ENCODE data around the gene CARS1. TPM values are rescaled to one million over a fixed set of nuclear protein-coding genes. Genes with fewer than 3 reads are reported as not detected.

The CARS1 gene
- polyA plus RNA-seq, 1 of the 3 experiments (the other 2 are of a cell fraction), result 52.1 TPM

GRCh38 chr11:3003396-3004231 is 53.6 kb downstream of the CARS1 start:
- Histone ChIP-seq H3K9ac (no peak overlapping the region), H3K4me3 (ENCODE audit: low read depth in 2 of 2, low read length in 1 of 2) (no peak overlapping the region), H3K4me2 (no peak overlapping the region), H3K9me2 (no peaks in the 10 kb centered on the region), H3K79me2 (ENCODE audit: insufficient read depth) (no peaks in the 10 kb centered on the region), H3F3A (replicated peaks; ENCODE audit: insufficient read depth) (peaks cover 4% of the 10 kb centered on the region), H2AFZ (ENCODE audit: low read depth) (no peak overlapping the region), H3K9me3 (no peaks in the 10 kb centered on the region), H3K36me3 (replicated peaks in 1 of 2; ENCODE audit: control insufficient read depth in 1 of 2, insufficient read depth in 2 of 2, low read length in 1 of 2) (peaks cover 13 to 68% of the 10 kb centered on the region in 2 experiments), H4K20me1 (ENCODE audit: insufficient read depth) (no peaks in the 10 kb centered on the region), H3K27me3 (ENCODE audit: insufficient read depth) (no peaks in the 10 kb centered on the region), H3K4me1 (ENCODE audit: control insufficient read depth in 1 of 2, insufficient read depth in 2 of 2, low read depth in 1 of 2, low read length in 1 of 2) (peaks cover 19 to 43% of the 10 kb centered on the region in 2 experiments), H3K27ac (ENCODE audit: low read depth in 2 of 2, low read length in 1 of 2) (no peak overlapping the region; a peak in 1 of 4 replicates)
- no peak for TF ChIP-seq PBX3 (IDR thresholded peaks at IDR 0.05)
- no peak for DNase-seq
- ChIA-PET CTCF (interaction anchor here (0.8 to 1.4 kb wide), 4 partner anchors 18 to 88 kb away, joined by 3 to 6 read pairs (median 6); no protein-coding TSS in a partner anchor), POLR2A (interaction anchor here (1.1 to 1.2 kb wide), 2 partner anchors 9 to 12 kb away, joined by 3 read pairs; partner anchors contain the start of gene NAP1L4)
- WGBS (ENCODE audit: low lambda C conversion rate), result 97% methylated on average over 9 of the region's 12 CpGs

GRCh38 chr11:3002871-3003270 is 54.4 kb downstream of the CARS1 start:
- Histone ChIP-seq H3K4me3 (ENCODE audit: low read depth in 2 of 2, low read length in 1 of 2) (no peak overlapping the region), H3K9me2 (no peaks in the 10 kb centered on the region), H2AFZ (ENCODE audit: low read depth) (no peak overlapping the region), H3K27ac (ENCODE audit: low read depth in 2 of 2, low read length in 1 of 2) (peak overlapping the region in 1 of 2 experiments; percentile 98; a peak in 2 of 4 replicates), H3K9ac (no peak overlapping the region), H3F3A (replicated peaks; ENCODE audit: insufficient read depth) (peaks cover 6% of the 10 kb centered on the region), H3K27me3 (ENCODE audit: insufficient read depth) (no peaks in the 10 kb centered on the region), H4K20me1 (ENCODE audit: insufficient read depth) (no peaks in the 10 kb centered on the region), H3K4me2 (no peak overlapping the region), H3K36me3 (replicated peaks in 1 of 2; ENCODE audit: control insufficient read depth in 1 of 2, insufficient read depth in 2 of 2, low read length in 1 of 2) (peaks cover 13 to 66% of the 10 kb centered on the region in 2 experiments), H3K79me2 (ENCODE audit: insufficient read depth) (no peaks in the 10 kb centered on the region), H3K9me3 (no peaks in the 10 kb centered on the region), H3K4me1 (ENCODE audit: control insufficient read depth in 1 of 2, insufficient read depth in 2 of 2, low read depth in 1 of 2, low read length in 1 of 2) (peaks cover 19 to 43% of the 10 kb centered on the region in 2 experiments)
- TF ChIP-seq FOXM1 (IDR thresholded peaks at IDR 0.05; ENCODE audit: low read depth) (no peak), RAD21 (IDR thresholded peaks at IDR 0.05; ENCODE audit: low read length) (no peak), YY1 (IDR thresholded peaks at IDR 0.05; ENCODE audit: low read depth) (no peak), RCOR1 (IDR thresholded peaks at IDR 0.05; ENCODE audit: low read length) (no peak), MAX (IDR thresholded peaks at IDR 0.05; ENCODE audit: low read depth) (no peak), FOSL2 (IDR thresholded peaks at IDR 0.05; ENCODE audit: borderline replicate concordance, low read depth) (no peak), EZH2phosphoT487 (IDR thresholded peaks at IDR 0.05; ENCODE audit: borderline replicate concordance, low read depth) (no peak), FOXJ3 (CRISPR knock-in tag; IDR thresholded peaks at IDR 0.05) (no peak), NRF1 (IDR thresholded peaks at IDR 0.05; ENCODE audit: low read depth, low read length) (no peak), ELF1 (IDR thresholded peaks at IDR 0.05) (no peak), SMC3 (IDR thresholded peaks at IDR 0.05; ENCODE audit: low read depth, low read length) (no peak), GATA2 (CRISPR knock-in tag; IDR thresholded peaks at IDR 0.05) (no peak)
- DNase-seq, result no peak
- WGBS (ENCODE audit: low lambda C conversion rate), result 100% methylated on average over 3 of the region's 8 CpGs
- POLR2A ChIA-PET, result interaction anchor here (1.1 to 1.2 kb wide), 2 partner anchors 9 to 11 kb away, joined by 3 read pairs; partner anchors contain the start of gene NAP1L4
- CTCF ChIA-PET, result interaction anchor here (1.0 to 1.4 kb wide), 3 partner anchors 19 to 89 kb away, joined by 5 to 6 read pairs (median 6); no protein-coding TSS in a partner anchor
